K562 (cell line): Measurements from ENCODE around the gene TKT. TPM values are rescaled to one million over a fixed set of nuclear protein-coding genes. Genes with fewer than 3 reads are reported as not detected.

Experiments
- ATAC-seq: fragments of 200-7000 bp; cut with Tn5 transposase; 3 replicates; pipeline ENCODE4 v1.9.1; 2020; ENCODE audit warnings: moderate library complexity
- BruUV-seq: library from RNA; stranded (reverse); fragments of 400-500 nt; replicated peaks from 2 replicates; lab custom pipeline; 2021; lab: Mats Ljungman, UMichigan
- CTCF ChIA-PET: fragments of 300-600 bp; formaldehyde crosslinking; extraction: SDS; loops from one replicate; lab custom pipeline; 2021; ENCODE audit warnings: low intra/inter-chr PET ratio; lab: Yijun Ruan, JAX
- POLR2A ChIA-PET: fragments of 300-600, 350-650 bp; sonication (Branson Sonifier 250); formaldehyde crosslinking; extraction: SDS; loops from one replicate; lab custom pipeline; 2021; ENCODE audit warnings: antibody characterized with exemption, inconsistent platforms; lab: Yijun Ruan, JAX
- DNase-seq, 4 experiments: peaks; one replicate each; pipeline versions ENCODE4 v3.0.0 to v3.0.0-alpha.2; 2011 to 2018; ENCODE audit warnings: low spot score in 3 of 4, mixed read lengths in 3 of 4; ENCODE audit errors: extremely low read depth in 1 of 4
- FAIRE-seq: peaks from 2 replicates; lab custom pipeline; 2011; peaks lifted over from hg19 to GRCh38; lab: Jason Lieb, UNC
- H2AFZ ChIP-seq: 2 replicates; pipeline ENCODE4 v1.6.0; 2011; ENCODE audit warnings: low read depth, low read length, control low read depth, inconsistent platforms
- H3K27ac ChIP-seq: fragments of 200-600 bp; 3 replicates; pipeline ENCODE4 v1.8.0; 2011; ENCODE audit warnings: low read depth, mild to moderate bottlenecking, control low read depth, inconsistent platforms, low read length, moderate library complexity, mixed read lengths; ENCODE audit errors: extremely low read depth
- H3K27me3 ChIP-seq, 2 experiments: fragments of 300-600 bp in 1 of 2; 2 replicates in 1 of 2; 3 replicates in 1 of 2; pipeline versions ENCODE4 v1.6.0 to v1.8.0; 2011; ENCODE audit warnings: inconsistent platforms in 2 of 2, low read length in 2 of 2, mild to moderate bottlenecking in 1 of 2, mixed read lengths in 1 of 2, moderate library complexity in 1 of 2; ENCODE audit not compliant: control insufficient read depth in 2 of 2, insufficient read depth in 2 of 2
- H3K36me3 ChIP-seq: fragments of 300-600 bp; 3 replicates; pipeline ENCODE4 v1.8.0; 2011; ENCODE audit warnings: mild to moderate bottlenecking, low read length, inconsistent platforms; ENCODE audit not compliant: control insufficient read depth, insufficient read depth
- H3K4me1 ChIP-seq, 2 experiments: fragments of 200-600 bp in 1 of 2; replicated peaks in 1 of 2; 2 replicates in 1 of 2; 3 replicates in 1 of 2; pipeline versions ENCODE4 v1.5.1 to v1.8.0; 2011; ENCODE audit warnings: inconsistent platforms in 2 of 2, low read length in 2 of 2, mild to moderate bottlenecking in 1 of 2, mixed read lengths in 1 of 2, moderate library complexity in 1 of 2; ENCODE audit not compliant: control insufficient read depth in 2 of 2, insufficient read depth in 2 of 2
- H3K4me2 ChIP-seq: 2 replicates; pipeline ENCODE4 v1.6.1; 2011; ENCODE audit warnings: low read length, control low read depth, inconsistent platforms, mixed read lengths; ENCODE audit not compliant: insufficient read depth
- H3K4me3 ChIP-seq: fragments of 200-600 bp; sonication (generic), shearing (Covaris generic); 2 replicates; pipeline ENCODE4 v1.5.1; 2016; ENCODE audit warnings: control low read depth, inconsistent platforms
- H3K79me2 ChIP-seq: fragments of 200-600 bp; 3 replicates; pipeline ENCODE4 v1.8.0; 2011; ENCODE audit warnings: low read length, inconsistent platforms; ENCODE audit not compliant: control insufficient read depth, insufficient read depth
- H3K9ac ChIP-seq, 2 experiments: 2 replicates each; pipeline versions ENCODE4 v1.6.0 to v1.6.1; 2011; ENCODE audit warnings: low read depth in 2 of 2, low read length in 2 of 2, control low read depth in 1 of 2, inconsistent platforms in 1 of 2, mild to moderate bottlenecking in 1 of 2, mixed read lengths in 1 of 2; ENCODE audit not compliant: insufficient read depth in 1 of 2
- H3K9me1 ChIP-seq: one replicate; pipeline ENCODE4 v1.6.0; 2011; ENCODE audit warnings: inconsistent platforms, mild to moderate bottlenecking, low read length, moderate library complexity; ENCODE audit not compliant: control insufficient read depth, insufficient read depth
- H3K9me3 ChIP-seq: replicated peaks from 2 replicates; pipeline ENCODE4 v1.5.1; 2011; ENCODE audit warnings: low read depth, low read length, inconsistent platforms; ENCODE audit not compliant: control insufficient read depth, insufficient read depth
- H4K20me1 ChIP-seq: replicated peaks from 2 replicates; pipeline ENCODE4 v1.6.1; 2011; ENCODE audit warnings: low read length, inconsistent platforms, mixed read lengths; ENCODE audit not compliant: control insufficient read depth, insufficient read depth
- CBFA2T3 ChIP-seq: fragments of 450-650 bp; IDR thresholded peaks from 2 replicates; pipeline ENCODE4 v1.6.1; 2017
- GABPB2 ChIP-seq: fragments of 250-450 bp; sonication (Bioruptor Pico); conservative IDR thresholded peaks from 2 replicates; pipeline ENCODE4 v1.5.1; 2021; ENCODE audit warnings: mild to moderate bottlenecking
- MEF2A ChIP-seq: IDR thresholded peaks from 2 replicates; pipeline ENCODE4 v1.6.1; 2011; ENCODE audit warnings: low read depth, mild to moderate bottlenecking, low read length, moderate library complexity; ENCODE audit not compliant: control insufficient read depth
- NR2F6 ChIP-seq: fragments of 450-650 bp; formaldehyde crosslinking; IDR thresholded peaks from 2 replicates; pipeline ENCODE4 v1.4.0; 2020; ENCODE audit warnings: mild to moderate bottlenecking
- PHB ChIP-seq: fragments of 250-450 bp; sonication (Bioruptor Pico); IDR thresholded peaks from 2 replicates; pipeline ENCODE4 v1.5.0; 2021
- SMAD1 ChIP-seq: fragments of 150-350 bp; IDR thresholded peaks from 2 replicates; pipeline ENCODE4 v1.6.1; 2014; ENCODE audit warnings: low read length, low read depth; ENCODE audit not compliant: partially characterized antibody
- ZNF780A ChIP-seq: fragments of 250-450 bp; sonication (Bioruptor Pico); IDR thresholded peaks from 2 replicates; pipeline ENCODE4 v1.5.0; 2021; ENCODE audit warnings: mild to moderate bottlenecking
- WGBS: fragments of 100-300 bp; shearing (Covaris generic); methylation state at CpG from one replicate; pipeline ENCODE4 v1.1.6; 2016; ENCODE audit warnings: low coverage, mixed read lengths; ENCODE audit not compliant: insufficient coverage; ENCODE audit errors: missing lambda C conversion rate; 5-methylcytosine and 5-hydroxymethylcytosine counted together
- in situ Hi-C: fragments of 300-500 bp; cut with MboI; formaldehyde crosslinking; loops from 4 replicates; pipeline ENCODE4 v1.15.0; 2018; ENCODE audit warnings: inconsistent platforms, mixed read lengths
- intact Hi-C: fragments of 100-400 bp; cut with micrococcal nuclease; formaldehyde crosslinking; loops from 2 replicates; pipeline ENCODE4 v1.14.2; 2022
- polyA plus RNA-seq, 8 experiments: library from polyadenylated mRNA; depleted of rRNA in 4 of 8; stranded (reverse) in 5 of 8; unstranded in 3 of 8; fragments of >200 nt; fragmentation: Nextera tagmentation in 2 of 8; fragmentation: Illumina TruSeq in 1 of 8; extraction: Ambion mirVana in 2 of 8; extraction: Trizol in 1 of 8; gene quantifications; 2 replicates each; pipeline versions ENCODE4 v1.2.1 to v1.2.3, GENCODE V29; 2011 to 2014; ENCODE audit warnings: inconsistent platforms in 1 of 8, missing spikeins in 1 of 8
- total RNA-seq, 7 experiments: library from RNA; depleted of rRNA in 6 of 7; stranded (reverse); fragments of >200 nt in 6 of 7; fragmentation: Illumina TruSeq in 2 of 7; extraction: Trizol in 2 of 7; gene quantifications; 2 replicates each; pipeline versions ENCODE4 v1.2.1 to v1.2.3, GENCODE V29; 2011 to 2021; ENCODE audit warnings: low replicate concordance in 1 of 7
- TF ChIP-seq, protein P1 (sequence below): fragments of 250-450 bp; sonication (Bioruptor Pico); IDR thresholded peaks from 2 replicates; pipeline ENCODE4 v1.4.0; 2020
- TF ChIP-seq, protein P2 (sequence below): fragments of 450-650 bp; formaldehyde crosslinking; IDR thresholded peaks from 2 replicates; pipeline ENCODE4 v1.4.0; 2020; ENCODE audit warnings: mild to moderate bottlenecking, moderate library complexity
- TF ChIP-seq, protein P3 (sequence below): fragments of 250-450 bp; sonication (Bioruptor Pico); IDR thresholded peaks from 2 replicates; pipeline ENCODE4 v1.8.0; 2021; ENCODE audit warnings: borderline replicate concordance, mild to moderate bottlenecking, moderate library complexity; ENCODE audit not compliant: poor library complexity, severe bottlenecking
- TF ChIP-seq, protein P4 (sequence below): fragments of 250-450 bp; sonication (Bioruptor Pico); IDR thresholded peaks from 2 replicates; pipeline ENCODE4 v1.5.0; 2021; ENCODE audit warnings: mild to moderate bottlenecking, borderline replicate concordance

Gene TKT
- total and polyA plus RNA-seq, 9 of the 15 experiments (the other 6 are each of a cell fraction or from before 2014, with no cell fraction given): 58.1 to 401 (median 187) TPM

DNA sequence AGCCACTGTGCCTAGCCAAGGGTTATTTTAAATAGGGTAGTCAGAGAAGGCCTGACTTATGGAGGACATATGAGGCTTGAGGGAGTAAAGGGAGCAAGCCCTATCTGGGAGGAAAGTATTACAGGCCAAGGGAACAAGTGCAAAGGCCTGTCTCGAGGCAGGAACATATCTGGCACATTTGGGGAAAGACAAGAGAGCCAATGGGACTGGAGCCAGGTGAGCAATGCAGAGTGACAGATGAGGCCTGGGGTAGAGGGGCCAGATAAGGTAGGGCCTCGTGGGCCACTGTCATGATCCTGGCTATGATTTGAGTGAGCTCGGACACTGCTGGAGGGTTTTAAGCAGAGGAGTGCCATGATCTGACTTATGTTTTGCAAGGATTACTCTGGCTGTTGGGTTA, 47.7 kb upstream of the TKT start (continued):
- TF ChIP-seq, protein P1, sequence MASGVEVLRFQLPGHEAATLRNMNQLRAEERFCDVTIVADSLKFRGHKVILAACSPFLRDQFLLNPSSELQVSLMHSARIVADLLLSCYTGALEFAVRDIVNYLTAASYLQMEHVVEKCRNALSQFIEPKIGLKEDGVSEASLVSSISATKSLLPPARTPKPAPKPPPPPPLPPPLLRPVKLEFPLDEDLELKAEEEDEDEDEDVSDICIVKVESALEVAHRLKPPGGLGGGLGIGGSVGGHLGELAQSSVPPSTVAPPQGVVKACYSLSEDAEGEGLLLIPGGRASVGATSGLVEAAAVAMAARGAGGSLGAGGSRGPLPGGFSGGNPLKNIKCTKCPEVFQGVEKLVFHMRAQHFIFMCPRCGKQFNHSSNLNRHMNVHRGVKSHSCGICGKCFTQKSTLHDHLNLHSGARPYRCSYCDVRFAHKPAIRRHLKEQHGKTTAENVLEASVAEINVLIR (CRISPR knock-in tag): no peak
- TF ChIP-seq MEF2A: no peak
- TF ChIP-seq, protein P2, sequence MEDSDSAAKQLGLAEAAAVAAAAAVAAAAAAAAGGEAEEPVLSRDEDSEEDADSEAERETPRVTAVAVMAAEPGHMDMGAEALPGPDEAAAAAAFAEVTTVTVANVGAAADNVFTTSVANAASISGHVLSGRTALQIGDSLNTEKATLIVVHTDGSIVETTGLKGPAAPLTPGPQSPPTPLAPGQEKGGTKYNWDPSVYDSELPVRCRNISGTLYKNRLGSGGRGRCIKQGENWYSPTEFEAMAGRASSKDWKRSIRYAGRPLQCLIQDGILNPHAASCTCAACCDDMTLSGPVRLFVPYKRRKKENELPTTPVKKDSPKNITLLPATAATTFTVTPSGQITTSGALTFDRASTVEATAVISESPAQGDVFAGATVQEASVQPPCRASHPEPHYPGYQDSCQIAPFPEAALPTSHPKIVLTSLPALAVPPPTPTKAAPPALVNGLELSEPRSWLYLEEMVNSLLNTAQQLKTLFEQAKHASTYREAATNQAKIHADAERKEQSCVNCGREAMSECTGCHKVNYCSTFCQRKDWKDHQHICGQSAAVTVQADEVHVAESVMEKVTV: no peak
- TF ChIP-seq PHB (CRISPR knock-in tag): no peak

- no TSS peak for BruUV-seq
- Histone ChIP-seq H3K4me2 (no peak overlapping the region), H3K9me1 (no peaks in the 10 kb centered on the region), H3K79me2 (no peaks in the 10 kb centered on the region), H3K4me3 (no peak overlapping the region), H3K9me3 (no peaks in the 10 kb centered on the region), H3K36me3 (peaks cover 46% of the 10 kb centered on the region), H3K4me1 (no peaks in the 10 kb centered on the region), H2AFZ (no peak overlapping the region), H4K20me1 (no peaks in the 10 kb centered on the region), H3K9ac (no peak overlapping the region), H3K27me3 (no peaks in the 10 kb centered on the region), H3K27ac (no peak overlapping the region)
- FAIRE-seq: no peak
- ChIA-PET POLR2A (interaction anchor here (0.6 kb wide), 2 partner anchors 40 to 198 kb away, joined by 3 read pairs; no protein-coding TSS in a partner anchor), CTCF (interaction anchor here (1.5 kb wide), 1 partner anchor 409 kb away, joined by 3 read pairs; no protein-coding TSS in a partner anchor)
- in situ Hi-C loops (no loop called here), intact Hi-C loops (no loop called here)
- WGBS: 83% methylated on average over 3 of the region's 3 CpGs
- no peak for ATAC-seq
- DNase-seq: no peak
- TF ChIP-seq ZNF780A (CRISPR knock-in tag) (no peak), NR2F6 (no peak), CBFA2T3 (no peak), SMAD1 (no peak), GABPB2 (no peak)
- TF ChIP-seq, protein P3, sequence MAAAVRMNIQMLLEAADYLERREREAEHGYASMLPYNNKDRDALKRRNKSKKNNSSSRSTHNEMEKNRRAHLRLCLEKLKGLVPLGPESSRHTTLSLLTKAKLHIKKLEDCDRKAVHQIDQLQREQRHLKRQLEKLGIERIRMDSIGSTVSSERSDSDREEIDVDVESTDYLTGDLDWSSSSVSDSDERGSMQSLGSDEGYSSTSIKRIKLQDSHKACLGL: no peak
- TF ChIP-seq, protein P4, sequence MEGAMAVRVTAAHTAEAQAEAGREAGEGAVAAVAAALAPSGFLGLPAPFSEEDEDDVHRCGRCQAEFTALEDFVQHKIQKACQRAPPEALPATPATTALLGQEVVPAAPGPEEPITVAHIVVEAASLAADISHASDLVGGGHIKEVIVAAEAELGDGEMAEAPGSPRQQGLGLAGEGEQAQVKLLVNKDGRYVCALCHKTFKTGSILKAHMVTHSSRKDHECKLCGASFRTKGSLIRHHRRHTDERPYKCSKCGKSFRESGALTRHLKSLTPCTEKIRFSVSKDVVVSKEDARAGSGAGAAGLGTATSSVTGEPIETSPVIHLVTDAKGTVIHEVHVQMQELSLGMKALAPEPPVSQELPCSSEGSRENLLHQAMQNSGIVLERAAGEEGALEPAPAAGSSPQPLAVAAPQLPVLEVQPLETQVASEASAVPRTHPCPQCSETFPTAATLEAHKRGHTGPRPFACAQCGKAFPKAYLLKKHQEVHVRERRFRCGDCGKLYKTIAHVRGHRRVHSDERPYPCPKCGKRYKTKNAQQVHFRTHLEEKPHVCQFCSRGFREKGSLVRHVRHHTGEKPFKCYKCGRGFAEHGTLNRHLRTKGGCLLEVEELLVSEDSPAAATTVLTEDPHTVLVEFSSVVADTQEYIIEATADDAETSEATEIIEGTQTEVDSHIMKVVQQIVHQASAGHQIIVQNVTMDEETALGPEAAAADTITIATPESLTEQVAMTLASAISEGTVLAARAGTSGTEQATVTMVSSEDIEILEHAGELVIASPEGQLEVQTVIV (CRISPR knock-in tag): no peak
Observed at GRCh38 chr3:53300826-53301225, 45.0 kb upstream of the TKT start.
